Adrenal gland (tissue), 12 donors: ENCODE measurements around the gene SLC25A51. TPM values are rescaled to one million over a fixed set of nuclear protein-coding genes. Genes with fewer than 3 reads are reported as not detected.

Experiments
- DNase-seq, 7 donors: peaks; one replicate each; pipeline ENCODE4 v3.0.0-alpha.2; 2019 to 2020
- H3K27ac ChIP-seq, 5 donors: fragments of 200-600 bp; sonication (generic) in 4 of 5; 1 replicate in 3 of 5; 2 replicates in 2 of 5; pipeline versions ENCODE4 v1.5.1 to v1.8.0; 2016 to 2020; ENCODE audit warnings: mild to moderate bottlenecking in 1 of 5
- H3K27me3 ChIP-seq: fragments of 200-600 bp; 2 replicates; pipeline ENCODE4 v1.8.0; 2021
- H3K36me3 ChIP-seq, 2 donors: fragments of 200-600 bp; replicated peaks in 1 of 2; 1 replicate in 1 of 2; 2 replicates in 1 of 2; pipeline versions ENCODE4 v1.5.1 to v1.8.0; 2018 to 2022
- H3K4me1 ChIP-seq, 2 donors: fragments of 200-600 bp; replicated peaks in 1 of 2; 1 replicate in 1 of 2; 2 replicates in 1 of 2; pipeline versions ENCODE4 v1.5.1 to v1.8.0; 2018 to 2021
- H3K4me3 ChIP-seq, 4 donors: fragments of 200-600 bp; sonication (generic) in 3 of 4; one replicate each; pipeline ENCODE4 v1.5.1; 2016 to 2018
- H3K9me3 ChIP-seq, 3 donors: fragments of 200-600 bp; sonication (generic) in 1 of 3; replicated peaks in 1 of 3; 1 replicate in 2 of 3; 2 replicates in 1 of 3; pipeline versions ENCODE4 v1.5.1 to v1.8.0; 2016 to 2021
- CTCF ChIP-seq, 6 experiments: fragments of 450-650 bp in 4 of 6; fragments of 200-600 bp in 2 of 6; sonication (generic) in 1 of 6; IDR thresholded peaks; 1 replicate in 5 of 6; 2 replicates in 1 of 6; pipeline versions ENCODE4 v1.5.1 to v1.8.0; 2016 to 2021; ENCODE audit warnings: antibody characterized with exemption in 6 of 6, mild to moderate bottlenecking in 2 of 6, moderate library complexity in 1 of 6
- POLR2A ChIP-seq, 2 donors: fragments of 450-650 bp; IDR thresholded peaks; one replicate each; pipeline ENCODE4 v1.6.1; 2017; ENCODE audit warnings: antibody characterized with exemption in 2 of 2, mild to moderate bottlenecking in 2 of 2, moderate library complexity in 1 of 2
- WGBS, 4 donors: extraction: QIAGEN DNeasy Blood & Tissue Kit in 2 of 4; methylation state at CpG; one replicate each; pipeline versions ENCODE4 v1.1.5 to v1.1.7; 2013 to 2017; 5-methylcytosine and 5-hydroxymethylcytosine counted together
- intact Hi-C, 2 donors: fragments of 100-400 bp; cut with DNase I; formaldehyde crosslinking; loops; one replicate each; pipeline versions ENCODE4 v1.14.1 to v1.15.0; 2022 to 2023
- polyA plus RNA-seq, 3 donors: library from polyadenylated mRNA; stranded (reverse); fragments of 200-250 nt in 2 of 3; fragments of 350-450 nt in 1 of 3; fragmentation: Illumina TruSeq in 1 of 3; extraction: RNeasy Lipid Tissue Mini Kit (QIAGEN cat#74804) in 1 of 3; gene quantifications; one replicate each; pipeline ENCODE4 v1.2.3, GENCODE V29; 2013 to 2014
- total RNA-seq, 9 donors: library from RNA; depleted of rRNA in 4 of 9; stranded (reverse); fragments of >200 nt in 4 of 9; fragments of 120-200 nt in 1 of 9; fragmentation: NEBNext Ultra II Directional in 1 of 9; extraction: Animal tissue kit (Norgen Biotek cat#: 25700) in 1 of 9; gene quantifications; one replicate each; pipeline versions ENCODE4 v1.1.0 to v1.2.4, GENCODE V29; 2013 to 2023
- donor health status: healthy with polysubstance abuse.
- donor health status: Bipolar disorder and iron deficiency.
- donor health status: DM: yes; HTN: yes; CAD: no.
- donor health status: DM: no; HTN: no; CAD: no.
- donor health status: DM: no; HTN: no; CAD: no.
- donor health status: DM: yes; HTN: yes; CAD: no.

Gene SLC25A51
- total and polyA plus RNA-seq, 12 donors: 3.8 to 28.3 (median 20.7) TPM

DNA sequence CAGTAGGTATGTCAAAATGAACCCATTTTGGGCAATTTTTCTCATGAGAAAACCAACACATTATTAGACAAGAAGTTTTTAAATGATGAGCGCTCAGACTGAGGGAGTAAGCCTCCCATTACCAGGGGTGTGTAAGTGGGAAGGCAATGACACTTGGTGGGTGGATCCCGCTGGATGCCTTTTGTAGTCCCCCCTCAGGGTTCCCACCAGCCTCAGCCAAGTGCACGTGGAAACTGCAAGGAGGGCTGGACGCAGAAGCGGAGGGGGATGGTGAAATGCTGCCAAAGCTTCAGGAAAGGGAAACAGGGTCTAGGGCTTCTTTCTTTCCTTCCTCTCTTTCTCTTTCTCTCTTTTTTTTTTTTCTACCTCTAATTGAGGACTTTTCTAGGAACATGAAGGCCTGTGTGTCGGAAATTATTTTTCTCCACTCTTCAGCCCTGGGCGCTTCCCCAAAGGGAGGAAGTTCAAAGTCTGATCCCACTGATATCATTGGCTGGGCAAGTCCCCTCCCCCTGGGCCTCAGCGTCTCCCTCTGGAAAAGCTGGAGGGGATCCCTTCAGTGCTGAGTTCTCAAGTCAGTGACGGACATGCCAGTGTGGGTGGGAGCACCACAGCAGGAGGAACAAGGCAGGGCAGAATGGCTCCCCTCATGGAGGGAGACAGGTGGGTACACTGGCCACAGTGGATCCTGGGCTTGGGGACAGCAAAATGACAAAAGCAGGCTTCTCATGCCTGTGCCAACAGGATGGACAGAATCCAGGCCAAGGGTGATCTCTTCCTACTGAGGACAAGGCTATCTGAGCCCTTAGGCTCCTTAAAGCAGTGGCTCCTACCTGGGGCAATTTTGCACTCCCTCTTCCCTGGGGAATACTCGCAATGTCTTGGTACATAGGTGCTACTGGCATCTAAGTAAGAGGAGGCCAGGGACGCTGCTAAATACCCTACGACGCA lies 23.9 kb upstream of the SLC25A51 start:
- DNase-seq: no peak
- no peak overlapping the region for H3K4me3 ChIP-seq
- no peak overlapping the region for H3K27ac ChIP-seq
- H3K4me1 ChIP-seq: peaks cover 6 to 19% of the 10 kb centered on the region in 2 donors
- 78 to 89% (median 82%) methylated on average over 9 to 13 of the region's 13 CpGs for WGBS, 4 donors
- intact Hi-C loops: loop anchor here in 1 of 2 donors (5.0 kb wide), 1 partner anchor 59 kb away; no protein-coding TSS in a partner anchor
- no peaks in the 10 kb centered on the region for H3K27me3 ChIP-seq
- peaks cover 0 to 6% (median 0%) of the 10 kb centered on the region in 3 donors for H3K9me3 ChIP-seq
- no peak for TF ChIP-seq POLR2A (IDR thresholded peaks at IDR 0.05)
- H3K36me3 ChIP-seq: no peaks in the 10 kb centered on the region

- intact Hi-C loops: loop anchor here in 1 of 2 donors (5.0 kb wide), 1 partner anchor 60 kb away; no protein-coding TSS in a partner anchor
- Histone ChIP-seq H3K9me3 (peaks cover 0 to 6% (median 0%) of the 10 kb centered on the region in 3 donors), H3K27me3 (no peaks in the 10 kb centered on the region), H3K4me3 (no peak overlapping the region), H3K4me1 (peaks cover 6 to 24% of the 10 kb centered on the region in 2 donors), H3K36me3 (no peaks in the 10 kb centered on the region), H3K27ac (no peak overlapping the region)
- TF ChIP-seq CTCF (IDR thresholded peaks at IDR 0.05) (no peak), POLR2A (IDR thresholded peaks at IDR 0.05) (no peak)
- WGBS, 4 donors: 69 to 82% (median 78%) methylated on average over 8 to 9 of the region's 9 CpGs
- DNase-seq: no peak
Observed at GRCh38 chr9:37927132-37927531, 23.2 kb upstream of the SLC25A51 start.

- H3K9me3 ChIP-seq: peaks cover 0 to 6% (median 0%) of the 10 kb centered on the region in 3 donors
- DNase-seq: no peak
- no peak overlapping the region for H3K4me3 ChIP-seq
- WGBS, 4 donors: 67 to 87% (median 80%) methylated on average over 1 of the region's 1 CpG
- intact Hi-C loops: loop anchor here in 1 of 2 donors (5.0 kb wide), 1 partner anchor 61 kb away; no protein-coding TSS in a partner anchor
- H3K36me3 ChIP-seq: no peaks in the 10 kb centered on the region
- H3K4me1 ChIP-seq: peaks cover 6 to 24% of the 10 kb centered on the region in 2 donors
- no peak overlapping the region for H3K27ac ChIP-seq
- no peaks in the 10 kb centered on the region for H3K27me3 ChIP-seq
- no peak for TF ChIP-seq POLR2A (IDR thresholded peaks at IDR 0.05)
- TF ChIP-seq CTCF (IDR thresholded peaks at IDR 0.05): no peak
Observed at GRCh38 chr9:37926737-37927118, 22.8 kb upstream of the SLC25A51 start.

- no peaks in the 10 kb centered on the region for H3K27me3 ChIP-seq
- H3K4me3 ChIP-seq: no peak overlapping the region
- WGBS, 4 donors: 74 to 86% (median 76%) methylated on average over 11 to 15 of the region's 15 CpGs
- H3K9me3 ChIP-seq: peaks cover 0 to 6% (median 0%) of the 10 kb centered on the region in 3 donors
- peaks cover 6 to 24% of the 10 kb centered on the region in 2 donors for H3K4me1 ChIP-seq
- H3K36me3 ChIP-seq: no peaks in the 10 kb centered on the region
- no peak for TF ChIP-seq CTCF (IDR thresholded peaks at IDR 0.05)
- TF ChIP-seq POLR2A (IDR thresholded peaks at IDR 0.05): no peak
- peak in 2 of 7 donors; percentile 37 to 51 for DNase-seq
- intact Hi-C loops: loop anchor here in 1 of 2 donors (5.0 kb wide), 1 partner anchor 61 kb away; no protein-coding TSS in a partner anchor
- no peak overlapping the region for H3K27ac ChIP-seq
Observed at GRCh38 chr9:37925786-37926736, 22.1 kb upstream of the SLC25A51 start.
